T-helper 2 cell (primary cell): ENCODE data around the gene ATP10A.
"Not testable (repeated sequence)": the region's sequence is repeated elsewhere in the genome, so short reads cannot be mapped to it uniquely, and the experiment has no call there.

Experiments used
- DNase-seq, 5 experiments: peaks; one replicate each; pipeline versions ENCODE4 v3.0.0 to v3.0.0-alpha.2; 2012 to 2022

ATP10A gene

GRCh38 chr15:25641361-25641760 lies 221.8 kb downstream of the ATP10A start:
- no peak for DNase-seq

- not testable (repeated sequence) for DNase-seq
These were observed 222.2 kb downstream of the ATP10A start for GRCh38 chr15:25640959-25641358.

GRCh38 chr15:25640381-25640780 lies 222.7 kb downstream of the ATP10A start:
- DNase-seq, result no peak

DNA sequence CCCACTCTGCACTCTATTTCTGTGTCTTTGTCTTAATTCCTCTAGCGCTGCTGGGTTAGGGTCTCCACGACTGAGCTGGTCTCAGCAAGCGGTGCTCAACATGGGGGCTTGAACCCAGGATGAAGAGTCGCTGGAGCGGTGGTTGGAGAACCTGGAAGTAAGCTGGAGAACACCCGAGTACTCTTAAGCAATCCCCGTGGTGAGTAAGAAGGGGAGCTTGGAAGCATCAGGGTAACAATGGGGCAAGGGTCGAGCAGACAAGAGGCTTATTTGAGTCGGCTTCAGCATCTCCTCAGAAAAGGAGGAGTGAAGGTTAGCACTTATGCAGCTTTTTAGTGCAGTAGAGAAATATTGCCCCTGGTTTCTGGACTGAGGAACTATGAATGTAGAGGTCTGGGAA lies 226.6 kb downstream of the ATP10A start:
- not testable (repeated sequence) for DNase-seq

DNA sequence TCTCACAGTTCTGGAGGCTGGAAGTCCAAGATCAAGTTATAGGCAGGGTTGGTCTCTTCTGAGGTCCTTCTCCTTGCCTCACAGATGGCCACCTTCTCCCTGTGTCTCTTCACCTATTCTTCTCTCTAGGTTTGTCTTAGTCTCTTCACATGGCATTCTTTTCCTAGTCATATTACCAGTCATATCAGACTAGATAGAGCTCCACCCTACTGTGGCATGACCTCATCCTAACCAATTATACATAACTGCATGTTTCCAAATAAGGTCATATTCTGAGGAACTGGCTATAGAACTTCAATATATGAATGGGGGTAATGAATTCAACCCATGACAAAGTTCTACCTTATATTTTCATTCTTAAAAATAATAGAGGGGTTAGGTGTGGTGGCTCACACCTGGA lies 227.9 kb downstream of the ATP10A start:
- DNase-seq, result no peak

DNA sequence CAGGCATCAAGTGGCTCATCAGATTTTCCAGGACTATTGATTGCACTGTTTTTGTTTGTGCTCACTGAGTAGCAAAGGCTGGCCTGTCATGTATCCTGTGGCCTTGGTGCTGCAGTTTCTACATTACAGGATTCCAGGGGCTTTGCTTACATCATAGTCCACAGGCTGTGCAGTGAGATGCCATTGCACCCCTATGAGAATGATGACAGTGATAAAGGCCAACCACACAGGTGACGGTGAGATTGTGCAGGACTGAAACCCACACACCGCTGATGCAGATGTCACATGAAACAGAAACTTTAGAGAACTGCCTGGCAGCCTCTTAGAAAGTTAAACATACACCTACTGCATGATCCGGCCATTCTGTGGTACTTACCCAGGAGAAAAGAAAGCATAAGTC lies 229.3 kb downstream of the ATP10A start:
- no peak for DNase-seq

- no peak for DNase-seq
These were observed 231.2 kb downstream of the ATP10A start for GRCh38 chr15:25631971-25632370.
